Breast epithelium (tissue), 4 donors: ENCODE measurements around the gene WDR90. TPM values are rescaled to one million over a fixed set of nuclear protein-coding genes. Genes with fewer than 3 reads are reported as not detected.
"Not testable (repeated sequence)": the region's sequence is repeated elsewhere in the genome, so short reads cannot be mapped to it uniquely, and the experiment has no call there.

Experiments used
- DNase-seq, 2 donors: peaks; one replicate each; pipeline ENCODE4 v3.0.0-alpha.2; 2019; ENCODE audit warnings: low spot score in 2 of 2
- H3K27ac ChIP-seq, 2 donors: fragments of 200-600 bp; sonication (generic) in 1 of 2; one replicate each; pipeline ENCODE4 v1.5.1; 2016 to 2019; ENCODE audit warnings: mild to moderate bottlenecking in 1 of 2
- H3K27me3 ChIP-seq, 2 donors: fragments of 200-600 bp; sonication (generic) in 1 of 2; one replicate each; pipeline versions ENCODE4 v1.5.1 to v1.6.0; 2017 to 2019; ENCODE audit warnings: control low read depth in 1 of 2, mild to moderate bottlenecking in 1 of 2
- H3K36me3 ChIP-seq: fragments of 200-600 bp; one replicate; pipeline ENCODE4 v1.5.1; 2019
- H3K4me1 ChIP-seq, 2 donors: fragments of 200-600 bp; sonication (generic); one replicate each; pipeline ENCODE4 v1.5.1; 2016 to 2019; ENCODE audit warnings: control low read depth in 1 of 2
- H3K4me3 ChIP-seq, 3 donors: fragments of 200-600 bp; sonication (generic); 1 replicate in 2 of 3; 2 replicates in 1 of 3; pipeline ENCODE4 v1.5.1; 2016 to 2019; ENCODE audit warnings: mild to moderate bottlenecking in 3 of 3, moderate library complexity in 2 of 3
- H3K9me3 ChIP-seq, 2 donors: fragments of 200-600 bp; sonication (generic) in 1 of 2; one replicate each; pipeline ENCODE4 v1.5.1; 2016 to 2019; ENCODE audit warnings: control low read depth in 1 of 2
- CTCF ChIP-seq, 3 donors: fragments of 450-650 bp; IDR thresholded peaks; one replicate each; pipeline ENCODE4 v1.5.1; 2016 to 2017; ENCODE audit warnings: antibody characterized with exemption in 3 of 3, mild to moderate bottlenecking in 3 of 3, moderate library complexity in 3 of 3
- POLR2A ChIP-seq: fragments of 450-650 bp; IDR thresholded peaks from one replicate; pipeline ENCODE4 v1.6.1; 2016; ENCODE audit warnings: antibody characterized with exemption, mild to moderate bottlenecking, moderate library complexity
- POLR2AphosphoS5 ChIP-seq, 3 donors: sonication (generic); formaldehyde crosslinking; IDR thresholded peaks; one replicate each; pipeline ENCODE4 v1.6.1; 2017; ENCODE audit warnings: antibody characterized with exemption in 3 of 3
- intact Hi-C: fragments of 100-400 bp; cut with DNase I; formaldehyde crosslinking; loops from one replicate; pipeline ENCODE4 v1.15.1; 2023; ENCODE audit warnings: low total_unique reads
- total RNA-seq, 3 donors: library from RNA; depleted of rRNA; stranded (reverse); fragments of >200 nt; gene quantifications; one replicate each; pipeline ENCODE4 v1.1.0, GENCODE V29; 2016

Gene WDR90
- total RNA-seq, 3 donors from 2014 or later, result 9.6 to 26.9 (median 22.7) TPM

- Histone ChIP-seq H3K4me1 (peaks cover 17 to 36% of the 10 kb centered on the region in 2 donors), H3K9me3 (no peaks in the 10 kb centered on the region), H3K4me3 (no peak overlapping the region), H3K27ac (no peak overlapping the region), H3K27me3 (no peaks in the 10 kb centered on the region), H3K36me3 (no peaks in the 10 kb centered on the region)
- intact Hi-C loops, result no loop called here
- no peak for DNase-seq
- TF ChIP-seq POLR2AphosphoS5 (IDR thresholded peaks at IDR 0.05), result no peak
- no peak for TF ChIP-seq CTCF (IDR thresholded peaks at IDR 0.05)
Measured at GRCh38 chr16:687499-687898, 38.3 kb downstream of the WDR90 start.

- no peaks in the 10 kb centered on the region for H3K9me3 ChIP-seq
- H3K4me3 ChIP-seq, result peak overlapping the region; percentile 85 to 98 (median 92)
- no peak for TF ChIP-seq CTCF (IDR thresholded peaks at IDR 0.05)
- no peak for TF ChIP-seq POLR2A
- no peak for TF ChIP-seq POLR2AphosphoS5 (IDR thresholded peaks at IDR 0.05)
- H3K4me1 ChIP-seq, result peaks cover 24 to 34% of the 10 kb centered on the region in 2 donors
- peaks cover 8 to 18% of the 10 kb centered on the region in 2 donors for H3K27me3 ChIP-seq
- no peaks in the 10 kb centered on the region for H3K36me3 ChIP-seq
- intact Hi-C loops, result no loop called here
- peak overlapping the region; percentile 88 to 91 for H3K27ac ChIP-seq
- DNase-seq, result no peak
Measured at GRCh38 chr16:689175-689897, 40.2 kb downstream of the WDR90 start.

GRCh38 chr16:691242-691641 lies 42.1 kb downstream of the WDR90 start:
- H3K4me3 ChIP-seq, H3K36me3 ChIP-seq, intact Hi-C loops, H3K9me3 ChIP-seq: not testable (repeated sequence)
- peaks cover 24 to 29% of the 10 kb centered on the region in 2 donors for H3K4me1 ChIP-seq
- peak overlapping the region; percentile 88 to 91 for H3K27ac ChIP-seq
- DNase-seq, result peak in 1 of 2 donors; percentile 60
- peaks cover 15 to 34% of the 10 kb centered on the region in 2 donors for H3K27me3 ChIP-seq

- Histone ChIP-seq H3K36me3 (no peaks in the 10 kb centered on the region), H3K9me3 (no peaks in the 10 kb centered on the region), H3K4me1 (peaks cover 24 to 29% of the 10 kb centered on the region in 2 donors), H3K4me3 (no peak overlapping the region), H3K27me3 (peaks cover 15 to 39% of the 10 kb centered on the region in 2 donors), H3K27ac (no peak overlapping the region)
- intact Hi-C loops, result no loop called here
- TF ChIP-seq POLR2A, result no peak
- TF ChIP-seq POLR2AphosphoS5 (IDR thresholded peaks at IDR 0.05), result no peak
- no peak for TF ChIP-seq CTCF (IDR thresholded peaks at IDR 0.05)
- DNase-seq, result no peak
Measured at GRCh38 chr16:692356-693108, 43.4 kb downstream of the WDR90 start.

GRCh38 chr16:693364-693763 lies 44.2 kb downstream of the WDR90 start:
- Histone ChIP-seq H3K4me1 (peaks cover 24 to 29% of the 10 kb centered on the region in 2 donors), H3K27me3 (peaks cover 15 to 39% of the 10 kb centered on the region in 2 donors)

More at GRCh38 chr16:693364-693763, 44.2 kb downstream of the WDR90 start:
- Histone ChIP-seq H3K27ac (peak overlapping the region in 1 of 2 donors; percentile 19), H3K36me3 (no peaks in the 10 kb centered on the region), H3K9me3 (no peaks in the 10 kb centered on the region), H3K4me3 (peak overlapping the region in 1 of 3 donors; percentile 68)
- no peak for DNase-seq
- no peak for TF ChIP-seq POLR2AphosphoS5 (IDR thresholded peaks at IDR 0.05)
- TF ChIP-seq POLR2A, result no peak
- TF ChIP-seq CTCF (IDR thresholded peaks at IDR 0.05), result no peak
- intact Hi-C loops, result no loop called here
